Stimulated activated CD4-positive, alpha-beta T cell treated with anti-CD3 and anti-CD28 coated beads, Interleukin-12 subunit alpha, Interleukin-12 subunit beta, amount 100 ng/mL, for 48 hours (primary cell): ENCODE measurements around the gene PAK2.
"Not testable (repeated sequence)": the region's sequence is repeated elsewhere in the genome, so short reads cannot be mapped to it uniquely, and the experiment has no call there.

Source experiments
- DNase-seq, 3 donors: peaks; one replicate each; pipeline ENCODE4 v3.0.0-alpha.2; 2020; ENCODE audit warnings: low read depth in 2 of 3, low spot score in 1 of 3

PAK2 gene

GRCh38 chr3:196735751-196736150 is 3.9 kb upstream of the PAK2 start:
- DNase-seq, result no peak

GRCh38 chr3:196736670-196737374 is 2.8 kb upstream of the PAK2 start:
- DNase-seq, result no peak

GRCh38 chr3:196737655-196738054 is 2.0 kb upstream of the PAK2 start:
- DNase-seq, result no peak

- peak; percentile 13 to 20 (median 16) for DNase-seq
Measured at GRCh38 chr3:196740481-196741248, 1.0 kb downstream of the PAK2 start.

- no peak for DNase-seq
Measured at GRCh38 chr3:196741249-196741889, 1.7 kb downstream of the PAK2 start.

GRCh38 chr3:196743569-196743968 is 3.9 kb downstream of the PAK2 start:
- DNase-seq, result not testable (repeated sequence)

GRCh38 chr3:196749125-196749524 is 9.5 kb downstream of the PAK2 start:
- DNase-seq, result no peak

GRCh38 chr3:196753201-196753600 is 13.5 kb downstream of the PAK2 start:
- no peak for DNase-seq

- no peak for DNase-seq
Measured at GRCh38 chr3:196754091-196754981, 14.7 kb downstream of the PAK2 start.

GRCh38 chr3:196756732-196757131 is 17.1 kb downstream of the PAK2 start:
- no peak for DNase-seq

GRCh38 chr3:196757876-196758739 is 18.5 kb downstream of the PAK2 start:
- DNase-seq, result no peak

- DNase-seq, result no peak
Measured at GRCh38 chr3:196763179-196763578, 23.5 kb downstream of the PAK2 start.

GRCh38 chr3:196765454-196765853 is 25.8 kb downstream of the PAK2 start:
- no peak for DNase-seq

GRCh38 chr3:196771067-196771466 is 31.4 kb downstream of the PAK2 start:
- DNase-seq, result no peak

GRCh38 chr3:196772102-196772501 is 32.4 kb downstream of the PAK2 start:
- no peak for DNase-seq

GRCh38 chr3:196772897-196773296 is 33.2 kb downstream of the PAK2 start:
- no peak for DNase-seq

- DNase-seq, result no peak
Measured at GRCh38 chr3:196774191-196774820, 34.6 kb downstream of the PAK2 start.

GRCh38 chr3:196774848-196775422 is 35.3 kb downstream of the PAK2 start:
- no peak for DNase-seq

- no peak for DNase-seq
Measured at GRCh38 chr3:196775938-196776337, 36.3 kb downstream of the PAK2 start.
